HG03571 (cell line): ENCODE results near the gene PIAS2.

ENCODE experiments used
- ATAC-seq: cut with Tn5 transposase; IDR thresholded peaks from one replicate; pipeline ENCODE4 v1.9.1; 2021; ENCODE audit not compliant: unreplicated experiment

The PIAS2 gene

DNA sequence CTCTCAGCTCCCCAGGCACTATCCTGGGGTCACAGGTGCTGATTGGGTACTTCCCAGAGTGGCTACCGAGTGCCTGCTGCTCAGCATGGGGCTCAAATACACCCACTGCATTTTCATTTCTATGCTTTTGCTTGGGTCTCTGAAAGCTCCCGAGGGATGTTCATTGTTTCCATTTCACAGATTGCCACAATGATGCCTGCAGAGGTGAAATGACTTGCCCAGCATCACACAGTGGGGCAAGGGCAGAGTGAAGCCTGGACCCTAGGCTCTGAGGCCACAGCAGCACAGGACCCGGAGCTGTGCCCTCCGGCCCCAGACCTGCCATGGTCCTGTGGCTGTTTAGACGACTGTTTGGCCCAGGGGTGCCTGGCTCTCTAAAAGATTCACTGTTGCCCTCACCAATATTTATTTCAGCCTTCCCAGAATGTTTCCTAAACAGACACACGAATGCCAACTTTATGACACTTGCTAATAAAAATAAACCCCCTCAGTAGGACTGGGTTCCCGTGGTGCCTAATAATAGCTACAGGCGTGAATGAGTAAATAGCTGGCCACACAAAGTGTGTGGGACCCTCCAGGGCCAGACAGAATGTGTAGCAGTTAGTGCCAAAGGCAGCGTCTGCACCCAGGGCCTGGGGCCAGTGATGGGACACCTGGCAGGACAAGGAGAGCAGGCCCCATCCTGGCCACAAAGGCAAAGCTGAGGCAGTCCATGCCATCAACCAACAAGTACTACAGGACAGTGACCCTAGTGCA, 149.0 kb downstream of the PIAS2 start:
- no peak for ATAC-seq

DNA sequence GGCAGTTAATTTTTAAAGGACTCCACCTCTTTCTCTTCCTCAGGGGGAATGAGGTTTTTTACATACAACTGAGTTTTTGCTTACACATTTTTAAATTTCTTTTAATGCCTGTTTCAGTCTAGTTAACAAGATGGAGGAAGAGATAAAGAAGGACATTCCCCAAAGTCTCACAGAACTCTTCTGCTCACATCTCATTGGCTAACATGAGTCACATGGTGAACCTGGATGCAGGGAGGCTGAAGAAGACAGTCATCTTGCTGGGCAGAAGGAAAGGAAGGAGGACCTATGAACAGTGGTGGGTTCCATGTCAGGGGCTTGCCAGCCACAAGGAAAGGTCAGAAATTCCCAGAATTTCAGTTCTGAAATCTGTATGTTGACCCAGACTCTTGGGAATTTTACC, 150.1 kb downstream of the PIAS2 start:
- no peak for ATAC-seq

DNA sequence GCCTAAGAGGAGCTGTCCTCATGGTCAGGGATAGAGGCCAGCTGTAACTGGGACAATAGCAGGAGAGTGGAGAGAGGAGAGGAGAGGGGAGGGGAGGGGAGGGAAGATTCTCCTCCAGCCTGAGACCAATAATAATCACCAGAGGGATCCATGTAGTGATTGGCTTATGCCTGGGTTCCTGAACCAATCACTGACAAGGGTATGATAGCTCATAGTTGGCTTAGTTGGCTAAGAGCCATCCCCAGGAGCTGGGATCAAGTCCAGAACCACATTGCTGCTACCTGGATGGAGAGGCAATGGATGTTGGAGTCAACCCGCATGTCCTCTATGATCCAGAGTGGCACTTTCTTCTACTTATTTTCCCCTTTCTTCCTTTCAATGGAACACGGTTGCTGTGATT, 152.7 kb downstream of the PIAS2 start:
- no peak for ATAC-seq

DNA sequence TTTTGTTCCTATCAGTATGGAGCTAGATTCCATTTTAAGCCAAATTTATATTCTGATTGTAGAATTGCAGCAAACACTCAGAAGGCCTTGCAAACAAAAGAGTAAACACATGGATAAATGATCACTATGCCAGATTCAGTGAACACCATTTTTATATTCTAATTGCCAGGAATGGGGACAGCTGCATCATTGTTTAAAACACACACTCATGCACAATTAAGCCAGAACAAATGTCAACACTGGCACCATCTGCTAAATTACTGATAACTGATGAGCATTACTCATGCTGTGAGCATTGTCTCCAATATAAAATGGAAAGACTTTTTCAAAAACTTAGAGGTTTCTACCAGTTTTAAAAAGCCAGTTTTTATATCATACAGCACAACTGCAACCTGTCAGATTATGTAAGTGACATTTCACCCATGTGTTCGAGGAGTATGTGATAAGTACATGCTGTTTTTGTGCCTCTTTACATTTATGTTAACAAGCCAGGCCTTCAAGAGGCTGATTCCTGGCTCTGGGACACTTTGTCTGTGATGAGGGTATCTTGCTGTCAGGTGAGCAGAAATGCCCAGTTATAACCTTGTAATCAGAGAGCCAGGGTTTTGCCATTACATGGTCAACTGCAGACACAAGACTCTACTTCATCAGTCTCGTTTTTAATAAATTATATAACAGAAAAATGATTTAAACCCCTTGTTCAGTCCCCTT, 156.1 kb downstream of the PIAS2 start:
- ATAC-seq, result no peak

DNA sequence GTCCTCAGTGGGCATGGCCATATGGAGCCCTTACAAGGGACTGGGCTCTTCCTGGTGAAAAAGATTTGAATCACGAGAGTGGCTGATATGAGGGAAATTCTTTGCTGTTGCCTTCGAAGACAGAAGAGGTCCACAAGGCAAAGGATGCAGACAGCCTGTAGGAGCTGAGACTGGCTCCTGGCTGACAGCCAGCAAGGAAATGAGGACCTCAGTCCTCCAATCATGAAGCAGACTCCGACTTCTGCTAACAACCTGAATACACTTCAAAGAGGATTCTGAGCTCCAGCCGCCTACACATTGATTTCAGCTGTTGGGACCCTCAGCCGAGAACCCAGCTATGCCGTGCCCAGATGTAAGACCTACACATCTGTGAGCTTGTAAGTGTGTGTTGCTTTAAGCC, 157.4 kb downstream of the PIAS2 start:
- ATAC-seq, result no peak

DNA sequence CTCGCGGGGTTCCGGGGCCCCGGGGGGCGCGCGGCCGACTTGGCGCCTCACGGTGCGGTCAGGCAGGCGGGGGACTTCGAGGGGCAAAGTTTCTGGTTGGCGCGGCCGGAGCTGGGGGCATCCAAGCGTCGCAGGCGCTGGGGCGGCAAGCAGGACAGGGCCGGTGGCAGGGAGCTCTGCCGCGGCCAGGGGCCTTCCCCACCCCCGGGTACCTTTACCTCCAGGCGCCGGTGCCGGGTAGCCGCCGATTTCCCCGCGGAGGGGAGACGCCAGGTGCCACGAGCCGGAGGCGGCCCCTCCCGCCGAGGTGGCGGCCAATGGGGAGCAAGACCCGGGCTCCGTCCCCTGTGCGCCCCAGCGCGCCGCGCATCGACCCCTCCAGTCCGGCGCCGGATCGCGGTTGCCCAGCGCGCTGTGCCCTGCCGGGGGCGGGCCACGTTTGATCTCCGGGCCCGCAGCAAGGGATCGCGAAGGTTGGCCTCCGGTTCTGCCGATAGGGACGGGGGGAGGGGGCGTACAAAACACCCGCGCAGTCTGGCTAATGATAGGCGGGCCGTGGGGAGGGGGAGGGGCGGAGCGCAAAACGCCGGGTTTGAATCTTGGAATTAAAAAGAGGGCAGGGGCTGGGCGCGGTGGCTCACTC, 160.6 kb downstream of the PIAS2 start, which contains the start of gene ST8SIA5:
TSS of gene ST8SIA5 (minus strand) at position 495 of the 643 bp plus-strand sequence. CDS start 545 bp downstream, outside the sequence.
- ATAC-seq, result no peak

DNA sequence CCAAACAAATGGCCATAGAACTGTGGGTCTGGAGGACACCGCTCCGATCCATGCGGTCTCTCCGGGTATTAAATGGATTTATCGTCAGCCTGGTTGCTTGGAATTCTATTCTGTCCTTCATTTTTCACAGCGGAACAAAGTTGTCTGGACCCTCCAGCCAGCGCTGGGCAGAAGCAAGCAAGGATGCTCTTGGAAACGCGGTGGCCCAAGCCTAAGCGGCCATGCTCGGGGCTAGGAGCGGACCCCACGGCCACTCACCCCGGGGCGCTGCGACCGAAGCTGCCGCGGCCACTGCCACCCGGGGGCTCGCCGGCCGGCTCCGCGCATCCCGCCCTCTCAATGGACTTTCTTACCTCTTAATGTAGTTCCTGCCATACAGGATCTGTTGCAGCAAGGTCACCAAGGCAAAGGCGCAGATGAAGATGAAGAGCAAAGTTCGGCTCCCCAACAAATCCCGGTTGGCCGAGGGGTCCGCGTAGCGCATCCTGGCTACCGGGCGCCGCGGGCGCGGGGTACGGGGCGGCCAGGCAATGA, 161.2 kb downstream of the PIAS2 start:
- ATAC-seq, result no peak

DNA sequence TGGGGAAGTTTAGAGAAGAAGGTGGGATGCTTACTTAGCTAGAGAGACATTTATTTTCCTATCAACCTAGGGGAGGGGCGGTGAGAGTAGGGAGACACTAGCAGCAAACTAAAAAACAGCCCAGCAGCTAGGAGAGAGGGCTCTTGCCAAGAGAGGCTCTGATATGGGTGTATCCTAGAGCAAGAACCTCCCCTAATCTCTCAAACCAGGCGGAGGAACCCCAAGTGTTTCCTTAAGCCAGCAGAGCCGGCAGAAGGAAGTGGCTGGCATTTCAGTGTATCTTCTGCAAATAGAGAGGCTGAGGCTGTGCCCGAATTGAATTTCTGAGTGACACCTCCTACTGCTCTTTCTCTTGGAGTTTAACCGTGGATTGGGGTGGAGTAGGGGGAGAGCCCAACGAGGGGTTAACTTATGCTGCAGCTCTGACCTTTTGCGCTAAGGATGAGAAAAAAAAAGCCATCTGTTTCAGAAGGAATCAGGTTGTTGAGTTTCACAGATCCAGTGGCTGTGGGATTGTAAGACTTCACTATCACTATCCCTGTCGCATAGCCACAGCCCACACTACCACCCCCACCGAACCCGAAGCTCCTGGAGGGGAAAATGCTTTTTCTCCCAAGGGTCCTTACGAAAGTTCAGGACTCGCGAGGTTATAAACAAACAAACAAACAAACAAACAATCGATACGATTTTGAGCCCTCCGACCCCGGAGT, 161.8 kb downstream of the PIAS2 start:
- no peak for ATAC-seq

DNA sequence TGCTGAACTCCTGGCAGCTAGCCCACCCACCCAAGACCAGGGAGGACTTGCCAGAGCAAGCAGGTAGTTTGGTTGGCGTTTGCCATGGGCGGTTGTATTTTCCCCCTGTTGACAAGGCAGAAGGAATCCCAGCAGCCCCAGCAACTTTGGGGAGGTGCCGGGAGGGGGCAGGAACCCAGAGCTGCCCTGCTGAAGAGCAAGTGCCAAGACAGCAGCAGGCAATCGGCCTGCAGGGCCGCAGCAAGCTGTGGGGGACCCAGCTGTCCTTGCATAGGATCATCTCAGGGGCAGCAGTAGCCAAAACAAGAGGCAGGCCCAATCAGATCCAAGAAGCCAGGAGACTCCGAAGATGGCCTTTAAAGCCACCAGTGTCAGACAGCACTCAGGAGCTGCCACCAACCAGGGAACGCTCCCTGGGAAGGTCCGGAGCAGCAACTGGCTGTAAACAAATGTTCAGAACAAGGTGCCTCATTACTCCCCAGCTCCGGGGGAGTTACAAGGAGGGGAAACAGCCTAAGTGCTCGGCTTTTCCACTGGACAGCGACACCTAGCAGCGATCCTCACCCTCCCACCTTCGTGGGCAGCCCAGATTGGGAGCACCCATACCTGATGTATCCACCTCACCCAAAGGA, 162.5 kb downstream of the PIAS2 start:
- ATAC-seq, result no peak

DNA sequence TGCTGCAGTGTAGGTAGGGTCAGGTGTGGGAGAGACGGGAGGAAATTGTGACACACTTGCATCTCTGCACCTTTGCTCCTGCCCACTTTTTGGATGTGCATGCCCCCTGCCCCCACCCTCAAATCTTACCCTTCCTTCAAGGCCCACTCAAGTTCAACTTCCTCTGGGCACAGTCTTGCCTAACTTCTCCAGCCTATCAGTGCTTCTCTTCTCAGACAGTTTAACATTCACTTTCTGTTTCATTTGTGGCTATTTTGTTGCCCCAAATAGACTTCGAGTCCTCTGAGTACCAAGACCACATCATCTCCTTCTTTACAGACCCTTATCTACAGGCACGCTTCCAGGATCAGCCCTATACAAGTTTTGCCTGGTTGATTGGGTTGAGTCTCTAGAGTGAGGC, 163.1 kb downstream of the PIAS2 start:
- peak; percentile 67 for ATAC-seq
